Measurements from ENCODE around the gene ZNF433. TPM values are rescaled to one million over a fixed set of nuclear protein-coding genes. Genes with fewer than 3 reads are reported as not detected.
"Not testable (repeated sequence)": the region's sequence is repeated elsewhere in the genome, so short reads cannot be mapped to it uniquely, and the experiment has no call there.

Gene ZNF433
- 1.3 TPM for total RNA-seq

DNA sequence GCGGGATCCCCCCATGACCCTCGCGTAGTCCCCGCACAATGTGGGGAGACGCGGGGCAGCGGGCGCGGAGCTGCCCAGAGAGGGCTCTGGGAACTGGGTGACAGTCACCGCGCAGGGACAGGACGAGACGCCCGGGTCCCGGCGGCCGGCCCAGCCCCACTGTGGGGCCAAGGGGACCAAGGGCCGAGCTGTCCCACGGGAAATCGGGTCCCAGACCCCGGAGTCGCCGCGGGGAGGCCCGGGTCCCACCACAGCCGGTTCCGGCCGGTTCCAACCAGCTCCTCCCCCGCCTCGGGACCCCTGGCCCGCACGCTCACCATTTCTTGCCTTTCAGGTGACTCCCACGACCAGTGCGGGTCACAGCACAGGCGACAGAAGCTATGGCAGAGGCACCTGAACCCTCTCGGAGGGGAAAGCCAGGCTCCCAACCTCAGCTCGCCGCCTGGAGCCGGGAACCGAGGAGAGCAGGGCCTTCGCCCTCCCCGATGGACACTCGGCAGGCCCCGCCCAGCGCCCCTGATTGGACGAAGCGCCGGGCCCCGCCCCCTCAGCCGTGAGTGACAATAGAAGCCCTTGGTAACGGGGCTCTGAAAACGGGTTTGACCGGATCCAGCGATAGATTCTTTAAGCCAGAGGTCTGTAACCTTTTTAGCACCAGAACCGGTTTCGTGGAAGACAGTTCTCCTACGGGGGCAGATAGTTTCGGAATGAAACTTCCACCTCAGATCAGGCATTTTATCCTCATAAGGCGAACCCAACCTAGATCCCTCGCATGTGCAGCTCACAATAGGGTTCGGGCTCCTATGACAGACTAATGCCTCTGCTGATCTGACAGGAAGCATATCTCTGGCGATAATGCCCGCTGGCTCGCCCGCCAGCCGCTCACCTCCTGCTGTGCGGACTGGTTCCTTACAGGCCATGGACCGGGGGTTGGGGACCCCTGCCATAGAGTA is at the start of gene ZNF433:
TSS of gene ZNF433 (minus strand) at position 460 of the 953 bp plus-strand sequence. CDS start at position 320, 140 bp downstream.
- DNase-seq (ENCODE audit: low read depth in 2 of 3, low spot score in 2 of 3): peak in 2 of 3 donors; percentile 83 to 87

DNA sequence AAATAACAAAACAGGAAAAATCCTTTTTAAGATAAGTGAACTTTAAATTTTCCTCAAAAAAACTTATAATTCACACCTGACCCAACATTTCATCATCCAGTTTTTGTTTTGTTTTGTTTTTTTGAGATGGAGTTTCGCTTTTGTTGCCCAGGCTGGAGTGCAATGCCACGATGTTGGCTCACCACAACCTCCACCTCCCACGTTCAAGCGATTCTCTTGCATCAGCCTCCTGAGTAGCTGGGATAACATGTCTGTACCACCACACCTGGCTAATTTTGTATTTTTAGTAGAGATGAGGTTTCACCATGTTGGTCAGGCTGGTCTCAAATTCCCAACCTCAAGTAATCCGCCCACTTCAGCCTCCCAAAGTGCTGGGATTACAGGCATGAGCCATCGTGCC is 47.9 kb upstream of the ZNF433 start:
- DNase-seq (ENCODE audit: low read depth in 2 of 3, low spot score in 2 of 3): not testable (repeated sequence)

DNA sequence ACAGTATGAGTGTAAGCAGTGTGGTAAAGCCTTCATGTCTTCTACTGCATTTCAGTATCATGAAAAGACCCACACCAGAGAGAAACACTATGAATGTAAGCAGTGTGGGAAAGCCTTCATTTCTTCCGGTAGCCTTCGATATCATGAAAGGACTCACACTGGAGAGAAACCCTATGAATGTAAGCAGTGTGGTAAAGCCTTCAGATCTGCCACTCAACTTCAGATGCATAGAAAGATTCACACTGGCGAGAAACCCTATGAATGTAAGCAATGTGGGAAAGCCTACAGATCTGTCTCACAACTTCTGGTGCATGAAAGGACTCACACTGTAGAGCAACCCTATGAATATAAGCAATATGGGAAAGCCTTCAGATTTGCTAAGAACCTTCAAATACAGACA is 41.9 kb upstream of the ZNF433 start:
- no peak for DNase-seq (ENCODE audit: low read depth in 2 of 3, low spot score in 2 of 3)

DNA sequence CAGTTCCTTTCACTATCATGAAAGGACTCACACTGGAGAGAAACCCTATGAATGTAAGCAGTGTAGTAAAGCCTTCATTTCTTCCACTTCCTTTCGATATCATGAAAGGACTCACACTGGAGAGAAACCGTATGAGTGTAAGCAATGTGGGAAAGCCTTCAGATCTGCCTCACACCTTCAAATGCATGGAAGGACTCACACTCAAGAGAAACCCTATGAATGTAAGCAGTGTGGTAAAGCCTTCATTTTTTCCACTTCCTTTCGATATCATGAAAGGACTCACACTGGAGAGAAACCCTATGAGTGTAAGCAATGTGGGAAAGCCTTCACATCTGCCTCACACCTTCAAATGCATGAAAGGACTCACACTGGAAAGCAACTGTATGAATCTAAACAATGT is 40.9 kb upstream of the ZNF433 start:
- DNase-seq (ENCODE audit: low read depth in 2 of 3, low spot score in 2 of 3): peak in 1 of 3 donors; percentile 37

DNA sequence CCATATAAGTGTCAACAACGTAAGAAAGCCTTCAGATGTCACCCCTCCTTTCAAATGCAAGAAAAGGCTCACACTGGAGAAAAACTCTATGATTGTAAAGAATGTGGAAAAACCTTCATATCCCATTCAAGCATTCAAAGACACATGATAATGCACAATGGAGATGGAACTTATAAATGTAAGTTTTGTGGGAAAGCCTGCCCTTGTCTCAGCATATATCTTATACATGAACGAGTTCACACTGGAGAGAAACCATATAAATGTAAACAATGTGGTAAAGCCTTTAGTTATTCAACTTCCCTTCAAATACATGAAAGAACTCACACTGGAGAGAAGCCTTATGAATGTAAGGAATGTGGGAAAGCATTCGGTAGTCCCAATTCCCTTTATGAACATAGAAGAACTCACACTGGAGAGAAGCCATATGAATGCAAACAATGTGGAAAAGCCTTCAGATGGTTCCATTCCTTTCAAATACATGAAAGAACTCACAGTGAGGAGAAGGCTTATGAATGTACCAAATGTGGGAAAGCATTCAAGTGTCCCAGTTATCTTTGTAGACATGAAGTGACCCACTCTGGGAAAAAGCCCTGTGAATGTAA is 40.2 kb upstream of the ZNF433 start:
- DNase-seq (ENCODE audit: low read depth in 2 of 3, low spot score in 2 of 3): peak in 1 of 3 donors; percentile 52

DNA sequence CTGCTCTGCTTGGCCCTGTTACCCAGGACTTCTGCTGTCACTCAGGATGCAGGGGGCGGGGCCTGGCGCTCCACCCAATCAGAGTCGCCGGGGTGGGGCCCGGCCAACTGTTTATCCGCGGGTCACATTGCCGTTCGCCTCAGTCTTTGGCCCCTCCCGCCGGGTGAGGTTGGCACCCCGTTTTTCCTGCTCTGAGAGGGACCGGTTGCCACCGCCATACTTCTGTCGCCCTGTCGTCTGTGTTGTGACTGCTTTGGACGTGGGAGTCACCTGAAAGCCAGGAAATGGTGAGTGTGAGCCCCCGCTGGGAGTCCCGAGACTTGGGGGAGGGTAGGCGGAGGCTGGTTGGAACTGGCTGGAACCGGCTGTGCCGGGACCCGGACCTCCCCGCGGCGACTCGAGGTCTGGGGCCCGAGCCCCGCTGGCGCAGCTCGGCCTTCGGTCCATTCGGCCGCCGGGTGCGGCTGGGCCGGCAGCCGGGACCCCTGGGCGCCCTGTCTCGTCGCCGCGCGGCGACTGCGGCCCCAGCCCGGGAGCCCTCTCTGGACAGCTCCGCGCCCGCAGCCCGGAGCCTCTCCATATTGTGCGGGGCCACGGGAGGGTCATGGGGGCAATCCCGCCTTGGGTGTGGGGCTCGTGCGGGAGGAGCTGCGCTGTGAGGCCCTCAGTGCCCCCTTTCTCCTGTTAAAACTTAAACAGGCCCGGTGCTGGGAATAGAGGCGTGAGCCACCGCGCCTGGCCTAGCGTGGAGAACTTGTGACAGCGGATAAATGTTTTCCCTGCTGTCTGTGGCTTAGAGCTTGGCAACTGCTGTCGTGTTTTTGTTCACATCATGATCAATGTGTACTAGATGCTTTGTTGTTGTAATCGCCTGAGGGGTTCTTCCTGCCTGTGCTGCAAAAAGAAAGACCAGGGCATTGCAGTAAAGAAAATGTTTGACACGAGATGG is 29.4 kb upstream of the ZNF433 start, which contains the start of gene ZNF844:
TSS of gene ZNF844 (plus strand) at position 142 of the 949 bp plus-strand sequence. CDS start at position 285, 143 bp downstream.
- peak in 2 of 3 donors; percentile 85 to 90 for DNase-seq (ENCODE audit: low read depth in 2 of 3, low spot score in 2 of 3)

DNA sequence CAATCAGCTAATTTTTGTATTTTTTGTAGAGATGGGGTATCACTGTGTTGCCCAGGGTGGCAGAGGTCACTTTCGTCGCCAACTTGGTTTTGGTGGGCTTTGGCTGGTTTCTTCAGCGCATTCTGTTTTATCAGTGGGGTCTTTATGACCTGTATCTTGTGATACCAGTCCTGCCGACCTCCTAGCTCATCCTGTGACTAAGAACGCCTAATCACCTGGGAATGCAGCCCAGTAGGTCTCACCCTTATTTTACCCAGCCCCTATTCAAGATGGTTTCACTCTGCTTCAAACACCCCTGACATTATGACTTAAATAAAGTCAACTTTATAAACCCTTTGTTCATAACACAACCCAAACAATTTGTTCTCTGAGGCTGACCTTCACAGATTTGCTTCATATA is 20.3 kb upstream of the ZNF433 start:
- DNase-seq (ENCODE audit: low read depth in 2 of 3, low spot score in 2 of 3): no peak

DNA sequence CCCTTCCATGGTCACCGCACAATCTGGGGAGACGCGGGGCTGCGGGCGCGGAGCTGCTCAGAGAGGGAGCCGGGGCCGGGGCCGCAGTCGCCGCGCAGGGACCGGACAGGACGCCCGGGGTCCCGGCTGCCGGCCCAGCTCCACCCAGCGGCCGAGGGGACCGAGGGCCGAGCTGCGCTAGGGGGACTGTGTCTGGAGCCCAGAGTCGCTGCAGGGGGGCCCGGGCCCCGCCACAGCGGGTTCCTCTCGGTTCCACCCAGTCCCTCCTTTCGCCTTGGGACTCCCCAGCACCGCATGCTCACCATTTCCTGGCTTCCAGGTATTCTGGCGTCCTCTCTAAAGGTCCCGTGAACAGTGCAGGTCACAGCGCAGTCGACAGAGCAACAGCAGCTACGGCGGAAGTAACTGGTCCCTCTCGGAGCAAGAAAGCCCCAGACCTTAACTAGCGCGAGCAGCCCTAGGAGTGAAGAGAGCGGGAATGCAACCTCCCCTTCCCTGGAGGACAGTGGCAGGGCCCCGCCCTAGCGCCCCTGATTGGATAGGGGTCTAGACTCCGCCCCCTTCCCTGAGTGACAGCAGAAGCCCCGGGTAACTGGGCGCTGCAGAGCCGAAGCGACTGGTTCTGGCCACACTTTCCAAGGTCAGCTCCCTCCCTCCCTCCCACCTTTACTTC is 17.2 kb upstream of the ZNF433 start, which contains the start of gene ZNF878:
TSS of gene ZNF878 (minus strand) at position 465 of the 673 bp plus-strand sequence. CDS start at position 305, 160 bp downstream.
- peak in 2 of 3 donors; percentile 76 to 80 for DNase-seq (ENCODE audit: low read depth in 2 of 3, low spot score in 2 of 3)

DNA sequence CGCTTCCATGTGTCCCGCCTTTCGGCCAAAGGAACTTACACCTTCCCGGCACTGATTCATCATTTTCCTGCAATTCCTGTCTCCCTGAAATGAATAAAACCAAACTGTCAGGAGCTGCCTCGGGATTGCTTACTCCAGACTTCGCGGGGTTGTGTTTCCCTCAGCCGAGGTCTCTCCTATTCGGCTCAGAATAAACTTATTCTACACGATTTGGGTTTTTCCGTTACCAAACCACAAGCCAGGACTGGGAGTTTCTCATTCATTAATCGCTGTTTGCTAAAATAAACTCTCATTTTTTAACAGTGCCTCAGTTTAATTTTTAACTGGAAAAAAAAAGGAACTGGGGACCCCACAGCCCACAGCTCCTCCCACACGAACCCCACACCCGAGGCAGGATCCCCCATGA is 16.6 kb upstream of the ZNF433 start:
- DNase-seq (ENCODE audit: low read depth in 2 of 3, low spot score in 2 of 3): peak in 1 of 3 donors; percentile 31

DNA sequence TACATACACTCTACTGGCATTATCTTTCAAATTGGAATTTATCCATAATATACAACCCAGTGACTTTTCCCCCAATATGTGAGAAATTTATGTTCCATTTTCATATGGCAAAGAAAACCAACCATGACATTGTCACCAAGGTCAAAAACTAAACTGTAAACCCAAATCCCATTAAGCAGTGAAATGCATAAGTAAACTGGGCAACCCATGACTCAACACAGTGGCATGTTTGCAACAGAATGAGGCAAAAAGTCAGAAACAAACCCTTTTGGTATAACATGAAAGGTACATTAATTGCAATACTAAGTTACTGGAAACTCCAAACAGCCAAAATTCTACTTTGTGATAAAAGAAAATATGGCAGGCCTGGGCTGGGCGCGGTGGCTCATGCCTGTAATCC is 12.4 kb upstream of the ZNF433 start:
- DNase-seq (ENCODE audit: low read depth in 2 of 3, low spot score in 2 of 3): no peak

DNA sequence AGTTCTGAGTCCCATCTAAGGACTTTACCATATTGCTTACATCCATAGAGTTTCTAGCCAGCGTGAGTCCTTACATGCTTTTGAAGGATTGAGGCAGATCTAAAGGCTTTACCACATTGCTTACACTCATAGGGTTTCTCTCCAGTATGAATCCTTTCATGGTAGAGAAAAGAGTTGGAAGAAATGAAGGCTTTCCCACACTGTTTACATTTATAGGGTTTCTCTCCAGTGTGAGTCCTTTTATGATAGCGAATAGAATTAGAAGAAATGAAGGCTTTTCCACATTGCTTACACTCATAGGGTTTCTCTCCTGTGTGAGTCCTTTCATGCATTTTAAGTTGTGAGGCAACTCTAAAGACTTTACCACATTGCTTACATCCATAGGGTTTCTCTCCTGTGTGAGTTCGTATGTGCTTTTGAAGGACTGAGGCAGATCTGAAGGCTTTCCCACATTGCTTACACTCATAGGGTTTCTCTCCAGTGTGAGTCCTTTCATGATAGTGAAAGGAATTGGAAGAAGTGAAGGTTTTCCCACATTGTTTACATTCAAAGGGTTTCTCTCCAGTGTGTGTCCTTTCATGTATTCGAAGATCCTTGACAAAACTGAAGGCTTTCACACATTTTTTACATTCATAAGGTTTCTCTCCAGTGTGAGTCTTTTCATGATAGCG is 8.4 kb upstream of the ZNF433 start:
- DNase-seq (ENCODE audit: low read depth in 2 of 3, low spot score in 2 of 3): peak in 1 of 3 donors; percentile 29

DNA sequence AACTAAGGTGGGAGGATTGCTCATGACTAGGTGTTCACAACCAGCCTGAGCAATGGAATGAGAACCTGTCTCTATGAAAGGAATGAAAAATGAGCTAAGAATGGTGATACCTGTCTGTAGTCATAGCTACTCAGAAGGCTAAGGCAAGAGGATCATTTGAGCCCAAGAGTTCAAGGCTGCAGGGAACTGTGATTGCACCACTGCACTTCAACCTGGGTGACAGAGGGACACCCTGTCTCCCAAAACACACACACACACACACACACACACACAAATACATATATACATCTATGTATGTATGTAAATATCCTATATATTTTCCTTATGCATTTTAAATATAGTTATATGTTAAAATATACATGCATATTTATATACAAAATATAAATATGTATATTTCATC is 7.4 kb upstream of the ZNF433 start:
- no peak for DNase-seq (ENCODE audit: low read depth in 2 of 3, low spot score in 2 of 3)

DNA sequence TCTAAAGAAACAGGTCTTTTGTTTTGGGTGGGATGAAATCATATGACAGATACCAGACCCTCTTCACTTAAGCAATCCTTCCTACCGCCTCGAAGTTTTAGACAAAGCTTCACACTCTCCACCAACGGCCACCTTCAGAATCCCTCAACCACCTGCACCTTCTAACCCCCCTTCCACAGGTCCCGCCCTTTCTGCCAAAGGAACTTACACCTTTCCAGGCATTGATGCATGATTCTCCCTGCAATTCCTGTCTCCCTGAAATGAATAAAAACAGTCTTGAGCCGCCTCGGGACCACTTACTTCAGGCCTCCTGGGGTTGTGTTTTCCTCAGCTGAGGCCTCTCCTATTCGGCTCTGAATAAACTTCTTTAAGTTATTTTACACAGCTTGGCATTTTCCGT is 859 bp downstream of the ZNF433 start:
- DNase-seq (ENCODE audit: low read depth in 2 of 3, low spot score in 2 of 3): no peak

DNA sequence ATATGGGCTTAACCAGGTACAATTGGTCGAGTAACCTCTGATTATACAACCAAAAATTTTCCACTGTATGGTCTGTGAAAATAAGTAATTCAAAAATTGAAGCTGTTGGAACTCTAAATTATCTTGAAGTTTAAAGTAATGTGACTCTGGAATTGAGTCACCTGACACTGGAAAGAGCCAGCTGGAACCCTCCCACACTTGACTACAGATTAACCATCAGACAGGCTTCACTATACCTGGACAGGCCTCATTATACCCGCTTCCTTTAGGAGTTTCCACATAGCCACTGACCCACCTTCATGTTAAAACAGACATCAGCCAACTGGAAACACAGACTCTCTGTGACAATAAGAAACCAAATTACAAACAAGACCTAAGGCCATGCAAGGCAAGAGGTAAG is 1.3 kb downstream of the ZNF433 start:
- no peak for DNase-seq (ENCODE audit: low read depth in 2 of 3, low spot score in 2 of 3)

DNA sequence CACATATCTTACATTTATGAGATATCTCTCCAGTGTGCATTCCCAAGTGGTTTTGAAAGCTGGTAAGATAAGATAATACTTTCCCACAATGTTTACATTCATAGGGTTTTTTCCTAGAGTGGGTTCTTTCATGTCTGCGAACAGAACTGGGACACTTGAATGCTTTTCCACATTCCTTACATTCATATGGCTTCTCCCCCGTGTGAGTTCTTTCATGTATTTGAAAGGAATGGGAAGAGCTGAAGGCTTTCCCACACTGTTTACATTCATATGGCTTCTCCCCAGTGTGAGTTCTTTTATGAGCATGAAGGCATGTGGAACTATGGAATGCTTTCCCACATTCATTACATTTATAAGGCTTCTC is 19.7 kb downstream of the ZNF433 start:
- no peak for DNase-seq (ENCODE audit: low read depth in 2 of 3, low spot score in 2 of 3)

DNA sequence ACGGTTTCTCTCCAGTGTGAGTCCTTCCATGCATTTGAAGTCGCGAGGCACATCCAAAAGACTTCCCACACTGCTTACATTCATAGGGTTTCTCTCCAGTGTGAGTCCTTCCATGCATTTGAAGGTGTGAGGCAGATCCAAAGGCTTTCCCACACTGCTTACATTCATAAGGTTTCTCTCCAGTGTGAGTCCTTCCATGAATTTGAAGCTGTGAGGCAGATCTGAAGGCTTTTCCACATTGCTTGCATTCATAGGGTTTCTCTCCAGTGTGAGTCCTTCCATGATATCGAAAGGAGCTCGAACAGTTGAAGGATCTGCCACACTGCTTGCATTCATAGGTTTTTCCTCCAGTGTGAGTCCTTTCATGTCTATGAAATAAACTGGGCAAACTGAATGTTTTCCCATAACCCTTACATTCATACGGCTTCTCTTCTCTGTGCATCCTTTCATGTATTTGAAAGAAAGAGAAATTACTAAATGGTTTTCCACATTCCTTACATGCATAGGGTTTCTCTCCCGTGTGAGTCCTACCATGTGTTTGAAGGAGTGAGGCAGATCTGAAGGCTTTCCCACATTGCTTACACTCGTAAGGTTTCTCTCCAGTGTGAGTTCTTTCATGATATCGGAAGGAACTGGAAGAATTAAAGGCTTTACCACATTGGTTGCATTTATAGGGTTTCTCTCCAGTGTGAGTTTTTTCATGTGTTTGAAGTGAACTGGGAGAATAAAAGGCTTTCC is 20.3 kb downstream of the ZNF433 start:
- peak in 1 of 3 donors; percentile 22 for DNase-seq (ENCODE audit: low read depth in 2 of 3, low spot score in 2 of 3)

DNA sequence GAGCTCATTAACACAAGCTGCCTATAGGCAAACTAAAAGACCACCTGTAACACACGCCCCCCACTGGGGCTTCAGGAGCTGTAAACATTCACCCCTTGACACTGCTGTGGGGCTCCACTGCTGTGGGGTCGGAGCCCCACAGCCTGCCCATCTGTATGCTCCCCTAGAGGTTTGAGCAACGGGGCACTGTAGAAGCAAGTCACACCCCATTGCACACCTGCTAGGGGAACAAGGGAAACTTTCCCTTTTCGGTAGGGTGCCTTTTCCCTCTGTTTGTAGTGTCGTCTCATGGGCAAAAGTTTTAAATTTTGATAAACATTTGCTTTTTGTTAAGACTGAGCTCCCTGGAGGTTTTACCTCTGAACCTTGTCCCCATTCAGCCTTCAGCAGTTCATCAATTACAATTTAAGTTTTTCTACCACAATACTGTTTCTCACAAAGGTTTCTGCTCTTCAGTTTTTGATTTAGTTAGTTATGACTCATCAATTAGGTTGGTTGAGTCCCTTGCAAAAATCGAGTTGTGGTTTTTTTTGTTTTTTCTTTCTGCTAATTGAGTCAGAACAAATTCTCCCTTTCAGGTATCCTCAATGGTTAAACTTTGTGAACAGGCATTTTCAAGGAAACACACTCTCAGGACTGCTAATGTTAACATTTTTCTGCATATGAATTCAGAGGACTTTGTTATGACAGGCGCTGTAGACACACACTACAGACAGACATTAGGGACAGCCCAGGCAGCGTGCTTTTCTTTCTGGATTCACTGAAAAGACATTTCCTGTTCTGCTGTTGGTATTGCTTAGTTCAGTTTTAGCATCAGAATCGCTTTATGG is 35.1 kb downstream of the ZNF433 start:
- no peak for DNase-seq (ENCODE audit: low read depth in 2 of 3, low spot score in 2 of 3)

DNA sequence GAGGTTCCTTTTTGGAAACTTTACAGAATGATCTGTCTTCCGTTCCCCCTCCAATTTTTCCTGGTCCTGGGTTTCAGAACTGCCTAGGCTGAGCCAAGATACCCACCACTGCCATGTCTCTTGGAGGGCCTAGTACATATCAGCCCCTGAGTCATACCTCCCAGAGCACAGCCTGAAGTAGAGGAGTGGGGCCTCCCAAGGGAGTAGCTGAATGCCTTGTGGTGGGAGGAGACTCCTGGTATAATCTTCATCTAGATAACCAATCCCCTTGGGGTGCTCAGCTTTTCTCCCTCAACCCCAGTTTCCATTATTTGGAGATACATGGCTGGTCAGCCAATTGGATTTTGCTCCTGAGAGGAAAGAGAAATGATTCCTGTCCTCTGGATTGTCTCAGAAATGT is 40.3 kb downstream of the ZNF433 start:
- DNase-seq (ENCODE audit: low read depth in 2 of 3, low spot score in 2 of 3): no peak
